B cell (primary cell): ENCODE data around the gene NCK1.

Source experiments
- CTCF ChIP-seq: fragments of 200-600 bp; IDR thresholded peaks from one replicate; pipeline ENCODE4 v1.8.0; 2022; ENCODE audit warnings: antibody characterized with exemption, mild to moderate bottlenecking
- EZH2 ChIP-seq: IDR thresholded peaks from 2 replicates; pipeline ENCODE4 v1.6.1; 2012; ENCODE audit warnings: borderline replicate concordance, low read depth, mild to moderate bottlenecking, moderate library complexity, low read length; ENCODE audit not compliant: insufficient read depth, poor library complexity, severe bottlenecking

GRCh38 chr3:136817448-136817847 lies 44.6 kb upstream of the NCK1 start:
- TF ChIP-seq CTCF, result no peak
- TF ChIP-seq EZH2, result no peak
